ENCODE results near the gene C20orf204. TPM values are rescaled to one million over a fixed set of nuclear protein-coding genes. Genes with fewer than 3 reads are reported as not detected.

C20orf204 gene
- total and polyA plus RNA-seq, 2 donors (not counting 3 experiments of a cell fraction or from before 2014, with no cell fraction given), result 2.8 to 5.8 TPM

GRCh38 chr20:64069209-64069613, 33.2 kb downstream of the C20orf204 start:
- Histone ChIP-seq H4K20me1 (replicated peaks; ENCODE audit: control insufficient read depth, extremely low read depth, insufficient read depth, low read length) (no peaks in the 10 kb centered on the region), H3K9me1 (replicated peaks; ENCODE audit: control insufficient read depth, extremely low read depth, insufficient read depth, low read length) (no peaks in the 10 kb centered on the region), H2AFZ (ENCODE audit: low read depth, low read length) (no peak overlapping the region), H3K9ac (replicated peaks; ENCODE audit: extremely low read depth, insufficient read depth, low read length) (no peak overlapping the region), H3K27me3 (ENCODE audit: control insufficient read depth in 2 of 2, insufficient read depth in 2 of 2, low read length in 2 of 2) (no peaks in the 10 kb centered on the region), H3K4me1 (ENCODE audit: control insufficient read depth, extremely low read depth, insufficient read depth, low read length) (peaks cover 4% of the 10 kb centered on the region), H3K79me2 (ENCODE audit: control insufficient read depth, insufficient read depth, low read length) (no peaks in the 10 kb centered on the region), H3K9me3 (replicated peaks; ENCODE audit: control insufficient read depth, insufficient read depth, low read length) (no peaks in the 10 kb centered on the region), H3K36me3 (ENCODE audit: control insufficient read depth in 2 of 2, extremely low read depth in 1 of 2, insufficient read depth in 2 of 2, low read length in 2 of 2) (peaks cover 0 to 13% of the 10 kb centered on the region in 2 experiments), H3K27ac (ENCODE audit: insufficient read depth, low read depth, low read length) (no peak overlapping the region), H3K4me3 (replicated peaks in 1 of 3; ENCODE audit: insufficient read depth in 1 of 3, low read depth in 1 of 3, low read length in 3 of 3) (no peak overlapping the region), H3K4me2 (ENCODE audit: insufficient read depth, low read length) (no peak overlapping the region)
- TF ChIP-seq POLR2AphosphoS5 (IDR thresholded peaks at IDR 0.05; ENCODE audit: insufficient read depth, low read depth, low read length), result no peak
- no peak for TF ChIP-seq MYC (IDR thresholded peaks at IDR 0.05; ENCODE audit: low read depth, low read length)
- no peak for TF ChIP-seq POLR2A (IDR thresholded peaks at IDR 0.05; ENCODE audit: low read depth, low read length)
- TF ChIP-seq EZH2 (IDR thresholded peaks at IDR 0.05; ENCODE audit: borderline replicate concordance, low read depth, low read length, severe bottlenecking), result no peak
- TF ChIP-seq GATA2 (IDR thresholded peaks at IDR 0.05; ENCODE audit: insufficient read depth, insufficient read length, low read depth, low read length), result no peak
- TF ChIP-seq CTCF (IDR thresholded peaks at IDR 0.05; ENCODE audit: extremely low read depth in 1 of 2, insufficient read depth in 1 of 2, low read depth in 1 of 2, low read length in 2 of 2), result no peak
- TF ChIP-seq, protein P1, sequence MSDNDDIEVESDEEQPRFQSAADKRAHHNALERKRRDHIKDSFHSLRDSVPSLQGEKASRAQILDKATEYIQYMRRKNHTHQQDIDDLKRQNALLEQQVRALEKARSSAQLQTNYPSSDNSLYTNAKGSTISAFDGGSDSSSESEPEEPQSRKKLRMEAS (IDR thresholded peaks at IDR 0.05; ENCODE audit: insufficient read depth, insufficient read length), result no peak
- TF ChIP-seq FOS (IDR thresholded peaks at IDR 0.05; ENCODE audit: borderline replicate concordance, insufficient read depth, low read length), result no peak
- TF ChIP-seq JUN (IDR thresholded peaks at IDR 0.05; ENCODE audit: borderline replicate concordance, insufficient read depth, insufficient read length, low read depth), result no peak
- ChIA-PET CTCF (interaction anchor here (0.9 to 2.3 kb wide), 5 partner anchors 9 to 531 kb away, joined by 3 to 21 read pairs (median 4); no protein-coding TSS in a partner anchor), POLR2A (no interaction called here)
- BruUV-seq (replicated peaks), result no TSS peak
- FAIRE-seq (no peak), DNase-seq (ENCODE audit: low read depth, low spot score) (no peak)
- intact Hi-C loops (cut with micrococcal nuclease), result loop anchor here (1.0 to 10.0 kb wide), 2 partner anchors 30 to 56 kb away; no protein-coding TSS in a partner anchor
- dilution Hi-C loops (cut with MboI; ENCODE audit: extremely low pct_ligation_motif_present, low sequenced_read_pairs), result no loop called here

Data from endothelial cell of umbilical vein (primary cell).